Body of pancreas (tissue), 4 donors: ENCODE measurements around the gene CCDC150. TPM values are rescaled to one million over a fixed set of nuclear protein-coding genes. Genes with fewer than 3 reads are reported as not detected.
"Not testable (repeated sequence)": the region's sequence is repeated elsewhere in the genome, so short reads cannot be mapped to it uniquely, and the experiment has no call there.

Experiments
- ATAC-seq: fragments of 150-250 bp; one replicate; pipeline ENCODE4 v1.9.1; 2016
- DNase-seq, 4 donors: peaks; one replicate each; pipeline ENCODE4 v3.0.0-alpha.2; 2019
- H3K27ac ChIP-seq, 4 donors: fragments of 200-600 bp; sonication (generic); 1 replicate in 3 of 4; 2 replicates in 1 of 4; pipeline versions ENCODE4 v1.5.1 to v1.6.1; 2016 to 2019; ENCODE audit warnings: mild to moderate bottlenecking in 1 of 4, mixed read lengths in 1 of 4, moderate library complexity in 1 of 4
- H3K27me3 ChIP-seq, 2 donors: fragments of 200-600 bp; sonication (generic); one replicate each; pipeline ENCODE4 v1.6.0; 2016; ENCODE audit warnings: mild to moderate bottlenecking in 1 of 2
- H3K36me3 ChIP-seq, 2 donors: fragments of 200-600 bp; sonication (generic); replicated peaks in 1 of 2; 2 replicates each; pipeline ENCODE4 v1.5.1; 2016; ENCODE audit warnings: low read depth in 2 of 2; ENCODE audit not compliant: insufficient read depth in 1 of 2
- H3K4me1 ChIP-seq: fragments of 200-600 bp; sonication (generic); one replicate; pipeline ENCODE4 v1.6.0; 2016
- H3K4me3 ChIP-seq, 2 donors: fragments of 200-600 bp; sonication (generic); 1 replicate in 1 of 2; 2 replicates in 1 of 2; pipeline ENCODE4 v1.5.1; 2016 to 2019
- H3K9me3 ChIP-seq, 3 donors: fragments of 200-600 bp; sonication (generic); 1 replicate in 2 of 3; 2 replicates in 1 of 3; pipeline ENCODE4 v1.5.1; 2016
- CTCF ChIP-seq, 7 experiments: fragments of 450-650 bp in 4 of 7; fragments of 200-600 bp in 3 of 7; sonication (generic) in 3 of 7; IDR thresholded peaks; one replicate each; pipeline ENCODE4 v1.5.1; 2016 to 2019; ENCODE audit warnings: antibody characterized with exemption in 7 of 7
- POLR2A ChIP-seq, 3 donors: fragments of 450-650 bp; IDR thresholded peaks; one replicate each; pipeline ENCODE4 v1.6.1; 2016; ENCODE audit warnings: antibody characterized with exemption in 3 of 3, mild to moderate bottlenecking in 2 of 3
- WGBS, 2 donors: methylation state at CpG; one replicate each; pipeline ENCODE4 v1.1.5; 2017; 5-methylcytosine and 5-hydroxymethylcytosine counted together
- intact Hi-C: fragments of 100-400 bp; cut with DNase I; formaldehyde crosslinking; loops from one replicate; pipeline ENCODE4 v1.15.1; 2023
- total RNA-seq, 2 donors: library from RNA; depleted of rRNA; stranded (reverse); fragments of >200 nt; gene quantifications; one replicate each; pipeline ENCODE4 v1.1.0, GENCODE V29; 2016

The CCDC150 gene
- total RNA-seq, 2 donors from 2014 or later: 2.6 TPM; not detected in 1

- DNase-seq (no peak), ATAC-seq (no peak)
- Histone ChIP-seq H3K4me1 (no peaks in the 10 kb centered on the region), H3K27me3 (no peaks in the 10 kb centered on the region), H3K27ac (no peak overlapping the region), H3K4me3 (no peak overlapping the region), H3K36me3 (no peaks in the 10 kb centered on the region), H3K9me3 (no peaks in the 10 kb centered on the region)
- 12 to 15% methylated on average over 3 of the region's 3 CpGs for WGBS, 2 donors
- intact Hi-C loops: no loop called here
- TF ChIP-seq POLR2A (IDR thresholded peaks at IDR 0.05) (no peak), CTCF (IDR thresholded peaks at IDR 0.05) (no peak)
Observed at GRCh38 chr2:196607073-196607472, 32.4 kb upstream of the CCDC150 start.

GRCh38 chr2:196607896-196608295 is 31.6 kb upstream of the CCDC150 start:
- H3K27ac ChIP-seq, H3K4me3 ChIP-seq, DNase-seq, ATAC-seq, intact Hi-C loops, H3K4me1 ChIP-seq, H3K27me3 ChIP-seq, H3K36me3 ChIP-seq, H3K9me3 ChIP-seq: not testable (repeated sequence)
- 74 to 87% methylated on average over 5 of the region's 5 CpGs for WGBS, 2 donors

GRCh38 chr2:196609806-196610205 is 29.7 kb upstream of the CCDC150 start:
- H3K4me3 ChIP-seq: no peak overlapping the region
- H3K27me3 ChIP-seq: no peaks in the 10 kb centered on the region
- intact Hi-C loops: no loop called here
- TF ChIP-seq CTCF (IDR thresholded peaks at IDR 0.05) (no peak), POLR2A (IDR thresholded peaks at IDR 0.05) (no peak)
- no peaks in the 10 kb centered on the region for H3K4me1 ChIP-seq
- 80 to 100% methylated on average over 1 to 2 of the region's 2 CpGs for WGBS, 2 donors
- DNase-seq (no peak), ATAC-seq (no peak)
- no peak overlapping the region for H3K27ac ChIP-seq
- no peaks in the 10 kb centered on the region for H3K36me3 ChIP-seq
- H3K9me3 ChIP-seq: no peaks in the 10 kb centered on the region

GRCh38 chr2:196610796-196611195 is 28.7 kb upstream of the CCDC150 start:
- DNase-seq (no peak), ATAC-seq (no peak)
- Histone ChIP-seq H3K4me1 (no peaks in the 10 kb centered on the region), H3K27me3 (no peaks in the 10 kb centered on the region), H3K27ac (no peak overlapping the region), H3K36me3 (no peaks in the 10 kb centered on the region), H3K9me3 (no peaks in the 10 kb centered on the region), H3K4me3 (no peak overlapping the region)
- WGBS, 2 donors: 39% methylated on average over 3 of the region's 3 CpGs
- no peak for TF ChIP-seq POLR2A (IDR thresholded peaks at IDR 0.05)
- TF ChIP-seq CTCF (IDR thresholded peaks at IDR 0.05): no peak
- intact Hi-C loops: no loop called here

GRCh38 chr2:196613302-196613701 is 26.2 kb upstream of the CCDC150 start:
- no peak for ATAC-seq

More at GRCh38 chr2:196613302-196613701, 26.2 kb upstream of the CCDC150 start:
- 81 to 92% methylated on average over 2 of the region's 2 CpGs for WGBS, 2 donors
- no peak overlapping the region for H3K4me3 ChIP-seq
- no peaks in the 10 kb centered on the region for H3K36me3 ChIP-seq
- no peak for TF ChIP-seq CTCF (IDR thresholded peaks at IDR 0.05)
- TF ChIP-seq POLR2A (IDR thresholded peaks at IDR 0.05): no peak
- H3K27ac ChIP-seq: no peak overlapping the region
- no peaks in the 10 kb centered on the region for H3K27me3 ChIP-seq
- H3K9me3 ChIP-seq: no peaks in the 10 kb centered on the region
- no peak for DNase-seq
- intact Hi-C loops: no loop called here
- H3K4me1 ChIP-seq: no peaks in the 10 kb centered on the region
